NCI-H1092 treated with DMSO at 0.1 percent for 48 hours (cell line): ENCODE measurements around the gene ZNF165.
"Not testable (repeated sequence)": the region's sequence is repeated elsewhere in the genome, so short reads cannot be mapped to it uniquely, and the experiment has no call there.

Experiments used
- DNase-seq: peaks from one replicate; lab custom pipeline; 2025; lab: John Stamatoyannopoulos, UW

The ZNF165 gene

DNA sequence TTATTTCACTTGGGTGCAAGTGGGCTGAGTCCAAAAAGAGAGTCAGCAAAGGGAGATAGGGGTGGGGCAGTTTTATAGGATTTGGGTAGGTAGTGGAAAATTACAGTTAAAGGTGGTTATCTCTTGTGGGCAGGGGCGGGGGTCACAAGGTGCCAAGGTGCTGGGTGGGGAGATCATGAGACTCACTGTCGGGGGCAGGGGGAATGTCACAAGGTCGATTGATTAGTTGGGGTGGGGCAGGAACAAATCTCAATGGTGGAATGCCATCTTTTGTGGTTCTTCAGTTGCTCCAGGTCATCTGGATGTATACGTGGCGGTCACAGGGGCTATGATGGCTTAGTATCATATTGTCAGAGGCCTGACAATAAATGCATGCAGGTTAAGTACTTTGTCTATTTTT is 41.9 kb downstream of the ZNF165 start:
- not testable (repeated sequence) for DNase-seq

DNA sequence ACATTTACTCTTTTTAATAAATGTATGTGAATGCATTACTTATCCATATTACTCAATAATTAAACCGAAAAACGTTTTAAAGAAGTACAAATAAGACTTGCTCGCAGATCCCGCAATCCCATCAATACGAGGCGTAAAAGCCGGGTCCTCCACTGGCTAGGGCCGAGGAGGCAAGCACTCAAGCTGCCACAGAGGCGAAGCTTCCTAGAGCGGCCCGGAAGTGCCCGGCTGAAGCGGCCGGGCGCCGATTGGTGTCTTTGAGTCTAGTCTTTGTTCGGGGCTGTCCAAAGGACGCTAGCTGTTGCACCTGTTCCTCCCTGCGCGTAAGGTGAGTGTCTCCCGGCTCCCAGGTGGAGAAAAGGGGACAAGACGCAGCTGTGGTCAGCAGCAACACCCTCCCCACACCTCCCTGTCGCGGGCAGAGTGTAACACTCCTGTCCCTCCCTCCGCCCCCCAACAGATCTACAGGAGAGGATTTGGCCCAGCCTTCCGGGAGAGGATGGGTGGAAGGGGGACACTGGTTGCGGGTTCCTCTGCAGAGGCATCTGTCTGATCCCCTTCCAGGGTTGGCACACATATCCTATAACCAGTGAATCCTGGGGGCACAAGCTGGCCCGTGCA is 44.1 kb downstream of the ZNF165 start, which contains the start of gene ZSCAN16:
TSS of gene ZSCAN16 (plus strand) at position 260 of the 621 bp plus-strand sequence. CDS start 835 bp downstream, outside the sequence.
- peak; percentile 76 for DNase-seq

- DNase-seq: no peak
Observed at GRCh38 chr6:28124971-28125353, 44.6 kb downstream of the ZNF165 start.

DNA sequence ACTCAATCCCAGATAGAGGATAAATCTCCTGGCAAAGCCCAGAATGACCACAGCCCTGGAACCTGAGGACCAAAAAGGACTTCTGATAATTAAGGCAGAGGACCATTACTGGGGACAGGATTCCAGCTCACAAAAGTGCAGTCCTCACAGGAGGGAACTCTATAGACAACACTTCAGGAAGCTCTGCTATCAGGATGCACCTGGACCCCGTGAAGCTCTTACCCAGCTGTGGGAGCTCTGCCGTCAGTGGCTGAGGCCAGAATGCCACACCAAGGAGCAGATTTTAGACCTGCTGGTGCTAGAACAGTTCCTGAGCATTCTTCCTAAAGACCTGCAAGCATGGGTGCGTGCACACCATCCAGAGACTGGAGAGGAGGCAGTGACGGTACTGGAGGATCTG is 45.0 kb downstream of the ZNF165 start:
- no peak for DNase-seq

DNA sequence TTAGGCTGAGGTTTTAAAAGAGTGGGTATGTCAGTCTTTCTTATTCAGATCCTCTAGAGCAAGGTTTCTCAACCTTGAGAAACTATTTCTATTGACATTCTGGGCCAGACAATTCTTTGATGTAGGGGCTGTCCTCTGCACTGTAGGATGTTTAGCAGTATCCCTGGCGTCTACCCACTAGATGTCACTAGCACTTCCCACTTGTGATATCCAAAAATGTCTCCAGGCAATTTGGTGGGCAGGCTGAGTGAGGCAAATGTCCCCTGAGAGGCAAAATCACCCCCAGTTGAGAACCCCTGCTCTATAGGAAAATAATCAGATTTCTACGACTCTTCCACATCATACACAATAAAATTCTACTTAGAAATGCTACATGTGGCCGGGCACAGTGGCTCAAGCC is 53.6 kb downstream of the ZNF165 start:
- DNase-seq: no peak

GRCh38 chr6:28134716-28135115 is 54.3 kb downstream of the ZNF165 start:
- DNase-seq: no peak

DNA sequence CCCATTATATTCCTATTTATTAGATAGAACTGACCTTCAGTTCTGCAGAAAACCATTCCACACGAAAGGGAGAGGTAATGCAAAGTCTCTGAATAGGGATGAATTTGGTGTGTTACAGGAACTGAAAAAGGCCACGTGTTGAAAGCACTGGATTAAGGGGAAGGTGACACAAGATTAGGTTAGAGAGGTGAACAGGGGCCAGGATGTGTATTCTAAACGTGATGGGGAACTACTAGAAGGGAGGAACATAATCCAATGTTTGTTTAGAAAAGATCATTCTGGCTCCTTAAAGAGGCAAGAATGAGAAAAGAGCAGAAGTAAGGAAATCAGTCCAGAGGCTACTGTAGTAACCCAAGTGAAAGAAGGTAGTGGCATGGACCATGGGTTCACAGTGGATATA is 55.0 kb downstream of the ZNF165 start:
- no peak for DNase-seq

DNA sequence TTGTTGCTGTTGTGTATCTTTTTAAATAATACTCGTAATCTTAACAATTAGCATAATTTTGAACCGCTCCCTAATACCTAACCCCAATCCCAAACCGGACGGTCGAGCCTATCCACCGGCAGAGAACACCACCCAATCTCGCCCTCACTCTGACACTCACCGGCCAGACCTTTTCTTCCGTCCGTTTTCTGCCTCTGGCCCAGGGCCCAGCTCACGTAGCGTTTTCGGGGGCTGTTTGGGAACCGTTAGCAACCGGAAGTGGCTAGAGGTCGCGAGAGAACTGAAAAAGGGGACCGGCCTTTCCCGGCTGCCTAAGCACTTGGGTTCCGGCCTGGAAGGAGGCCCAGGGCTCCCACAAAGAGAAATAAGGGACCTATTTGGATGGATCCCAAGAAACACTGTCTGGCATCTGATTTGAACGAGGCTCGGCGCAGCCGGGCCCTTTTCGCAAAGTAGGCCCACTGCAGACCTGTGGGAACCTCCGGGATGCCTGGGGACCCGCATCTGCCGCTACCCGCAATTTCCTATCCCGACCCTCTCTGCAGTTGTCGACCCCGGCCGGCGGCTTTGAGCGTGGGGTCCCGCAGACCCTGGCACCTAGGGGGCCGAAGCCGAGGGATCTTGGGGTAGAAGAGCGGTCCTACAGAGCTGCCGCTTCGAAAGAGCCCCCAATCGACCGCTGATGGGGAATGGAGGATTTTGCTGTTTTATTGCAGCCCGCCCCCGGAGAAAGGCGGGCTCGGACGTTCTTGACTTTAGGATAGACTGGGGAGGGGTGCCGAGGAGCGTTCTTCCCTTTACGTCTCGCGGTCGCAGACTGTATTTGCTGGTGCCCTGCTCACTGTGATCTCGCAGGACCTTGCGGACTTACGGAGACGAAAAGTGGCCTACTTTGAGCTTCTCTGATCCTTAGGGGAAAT is 56.5 kb downstream of the ZNF165 start:
- peak; percentile 85 for DNase-seq

DNA sequence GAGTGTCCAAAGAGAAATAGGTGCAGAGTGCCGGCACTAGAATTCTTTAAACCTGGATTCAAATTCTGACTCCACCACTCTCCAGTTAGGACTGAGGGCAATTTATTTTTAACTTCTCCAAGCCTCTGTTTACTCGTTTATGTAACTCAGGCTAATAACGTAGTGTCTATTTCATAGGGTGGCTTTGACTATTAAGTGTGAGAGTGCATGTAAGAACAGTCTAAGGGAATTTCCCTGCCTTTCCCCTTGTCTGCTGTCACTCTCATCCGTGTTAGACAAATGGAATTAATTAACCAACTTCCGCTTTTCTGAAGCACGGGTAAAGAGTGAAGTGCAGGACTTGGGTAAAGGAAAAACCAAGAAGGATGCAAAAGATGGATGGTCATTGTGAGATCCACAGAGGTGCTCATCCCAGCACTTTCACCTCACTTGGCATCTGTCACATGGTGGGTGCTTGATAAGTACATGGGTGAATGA is 57.2 kb downstream of the ZNF165 start:
- DNase-seq: no peak
